Panc1 (cell line): Measurements from ENCODE around the gene PHLDA3. TPM values are rescaled to one million over a fixed set of nuclear protein-coding genes. Genes with fewer than 3 reads are reported as not detected.

Experiments used
- ATAC-seq: fragments of 200-7000 bp; cut with Tn5 transposase; 2 replicates; pipeline ENCODE4 v1.9.1; 2020; ENCODE audit warnings: mild to moderate bottlenecking, moderate library complexity
- BruUV-seq: library from RNA; stranded (reverse); fragments of 400-500 nt; replicated peaks from 2 replicates; lab custom pipeline; 2021; lab: Mats Ljungman, UMichigan
- CTCF ChIA-PET: fragments of 300-600 bp; sonication (Branson Sonifier 250); formaldehyde crosslinking; loops from one replicate; lab custom pipeline; 2022; ENCODE audit warnings: antibody characterized with exemption; lab: Charles Lee
- POLR2A ChIA-PET: fragments of 300-600 bp; sonication (Branson Sonifier 250); formaldehyde crosslinking; loops from one replicate; lab custom pipeline; 2022; ENCODE audit warnings: antibody characterized with exemption; lab: Charles Lee
- DNase-seq: peaks from one replicate; pipeline ENCODE4 v3.0.0-alpha.2; 2010; ENCODE audit warnings: low read depth, low spot score
- H3K27ac ChIP-seq: 2 replicates; pipeline ENCODE4 v1.5.1; 2011; ENCODE audit warnings: mild to moderate bottlenecking, low read length, inconsistent platforms
- H3K27me3 ChIP-seq: fragments of 200-500 bp; sonication (Bioruptor generic); 2 replicates; pipeline ENCODE4 v1.6.0; 2014; ENCODE audit warnings: low read length, inconsistent platforms; ENCODE audit not compliant: control insufficient read depth, insufficient read depth
- H3K36me3 ChIP-seq: fragments of 200-500 bp; sonication (Bioruptor generic); 2 replicates; pipeline ENCODE4 v1.5.1; 2014; ENCODE audit warnings: inconsistent platforms, mild to moderate bottlenecking, low read length, moderate library complexity; ENCODE audit not compliant: control insufficient read depth, insufficient read depth
- H3K4me1 ChIP-seq: 2 replicates; pipeline ENCODE4 v1.5.1; 2011; ENCODE audit warnings: inconsistent platforms, mild to moderate bottlenecking, low read length, moderate library complexity; ENCODE audit not compliant: control insufficient read depth, insufficient read depth
- H3K4me3 ChIP-seq, 2 experiments: 2 replicates each; pipeline ENCODE4 v1.5.1; 2011 to 2012; ENCODE audit warnings: low read depth in 2 of 2, low read length in 2 of 2, mild to moderate bottlenecking in 2 of 2, inconsistent platforms in 1 of 2, moderate library complexity in 1 of 2
- H3K9me3 ChIP-seq: fragments of 200-500 bp; sonication (Bioruptor generic); 2 replicates; pipeline ENCODE4 v1.5.1; 2014; ENCODE audit warnings: low read depth, mild to moderate bottlenecking, inconsistent platforms, low read length, moderate library complexity; ENCODE audit not compliant: control insufficient read depth, insufficient read depth
- POLR2AphosphoS5 ChIP-seq: IDR thresholded peaks from 2 replicates; pipeline ENCODE4 v1.6.1; 2012; ENCODE audit warnings: mild to moderate bottlenecking, low read depth, low read length, moderate library complexity
- REST ChIP-seq, 2 experiments: IDR thresholded peaks; 2 replicates each; pipeline ENCODE4 v1.6.1; 2011 to 2012; ENCODE audit warnings: low read depth in 2 of 2, control low read depth in 1 of 2, low read length in 1 of 2, mild to moderate bottlenecking in 1 of 2, moderate library complexity in 1 of 2; ENCODE audit not compliant: insufficient read depth in 1 of 2
- SIN3A ChIP-seq: IDR thresholded peaks from 2 replicates; pipeline ENCODE4 v1.6.1; 2012; ENCODE audit warnings: low read depth, mild to moderate bottlenecking, low read length, moderate library complexity, borderline replicate concordance; ENCODE audit not compliant: insufficient read depth
- TCF7L2 ChIP-seq: IDR thresholded peaks from 2 replicates; pipeline ENCODE4 v1.6.1; 2011; ENCODE audit warnings: mild to moderate bottlenecking, low read depth, low read length, inconsistent platforms
- in situ Hi-C: cut with HindIII; loops from 2 replicates; pipeline ENCODE4 v1.10.0; 2016; ENCODE audit warnings: low sequenced_read_pairs, low pct_unique_long_range_greater_than_20kb
- intact Hi-C: fragments of 100-400 bp; cut with micrococcal nuclease; formaldehyde crosslinking; loops from one replicate; pipeline ENCODE4 v1.10.0; 2022; ENCODE audit not compliant: unreplicated experiment
- total RNA-seq: library from RNA; stranded (reverse); gene quantifications from one replicate; pipeline ENCODE4 v1.2.1, GENCODE V29; 2021; ENCODE audit not compliant: unreplicated experiment
- TF ChIP-seq, protein P1 (sequence below): fragments of 450-650 bp; IDR thresholded peaks from 2 replicates; pipeline ENCODE4 v1.5.1; 2017; ENCODE audit warnings: mild to moderate bottlenecking

Gene PHLDA3
- total RNA-seq, 1 experiment from 2014 or later, result 12.3 TPM

- Histone ChIP-seq H3K27ac (peak within 1 kb of the TSS; percentile 89), H3K4me1 (peaks cover 42% of the 10 kb centered on the region), H3K4me3 (peak within 1 kb of the TSS; percentile 67 to 76), H3K9me3 (no peaks in the 10 kb centered on the region), H3K36me3 (no peaks in the 10 kb centered on the region), H3K27me3 (no peaks in the 10 kb centered on the region)
- ChIA-PET CTCF (interaction anchor here (0.7 kb wide), 1 partner anchor 14 kb away, joined by 7 read pairs; no protein-coding TSS in a partner anchor), POLR2A (no interaction called here)
- TF ChIP-seq REST (IDR thresholded peaks at IDR 0.05; ENCODE audit: insufficient read depth in 1 of 2, low read depth in 2 of 2, low read length in 1 of 2) (no peak), POLR2AphosphoS5 (peak; percentile 63), SIN3A (peak; percentile 88; the same call in 1 of the 2 replicates)
- DNase-seq (no peak), ATAC-seq (peak; percentile 91)
- no TSS peak for BruUV-seq
- intact Hi-C loops (no loop called here), in situ Hi-C loops (no loop called here)
Measured at GRCh38 chr1:201506557-201507359, 37.8 kb upstream of the PHLDA3 start, which contains the start of gene CSRP1. TSS of gene CSRP1 (minus strand) at chr1:201507123. CDS start at chr1:201496303, 10,820 bp downstream.

GRCh38 chr1:201506092-201506491 is 37.1 kb upstream of the PHLDA3 start:
- no peaks in the 10 kb centered on the region for H3K36me3 ChIP-seq
- ChIA-PET CTCF (no interaction called here), POLR2A (no interaction called here)
- H3K27ac ChIP-seq, result peak overlapping the region; percentile 89
- in situ Hi-C loops, result no loop called here
- BruUV-seq, result TSS peak; percentile 66
- TF ChIP-seq, protein P1, sequence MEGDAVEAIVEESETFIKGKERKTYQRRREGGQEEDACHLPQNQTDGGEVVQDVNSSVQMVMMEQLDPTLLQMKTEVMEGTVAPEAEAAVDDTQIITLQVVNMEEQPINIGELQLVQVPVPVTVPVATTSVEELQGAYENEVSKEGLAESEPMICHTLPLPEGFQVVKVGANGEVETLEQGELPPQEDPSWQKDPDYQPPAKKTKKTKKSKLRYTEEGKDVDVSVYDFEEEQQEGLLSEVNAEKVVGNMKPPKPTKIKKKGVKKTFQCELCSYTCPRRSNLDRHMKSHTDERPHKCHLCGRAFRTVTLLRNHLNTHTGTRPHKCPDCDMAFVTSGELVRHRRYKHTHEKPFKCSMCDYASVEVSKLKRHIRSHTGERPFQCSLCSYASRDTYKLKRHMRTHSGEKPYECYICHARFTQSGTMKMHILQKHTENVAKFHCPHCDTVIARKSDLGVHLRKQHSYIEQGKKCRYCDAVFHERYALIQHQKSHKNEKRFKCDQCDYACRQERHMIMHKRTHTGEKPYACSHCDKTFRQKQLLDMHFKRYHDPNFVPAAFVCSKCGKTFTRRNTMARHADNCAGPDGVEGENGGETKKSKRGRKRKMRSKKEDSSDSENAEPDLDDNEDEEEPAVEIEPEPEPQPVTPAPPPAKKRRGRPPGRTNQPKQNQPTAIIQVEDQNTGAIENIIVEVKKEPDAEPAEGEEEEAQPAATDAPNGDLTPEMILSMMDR, result no peak
- TF ChIP-seq POLR2AphosphoS5 (no peak), SIN3A (no peak), REST (IDR thresholded peaks at IDR 0.05; ENCODE audit: insufficient read depth in 1 of 2, low read depth in 2 of 2, low read length in 1 of 2) (no peak), TCF7L2 (no peak)
- no peaks in the 10 kb centered on the region for H3K27me3 ChIP-seq
- intact Hi-C loops, result no loop called here
- H3K9me3 ChIP-seq, result no peaks in the 10 kb centered on the region
- peak overlapping the region; percentile 67 to 76 for H3K4me3 ChIP-seq
- H3K4me1 ChIP-seq, result peaks cover 46% of the 10 kb centered on the region
- no peak for ATAC-seq
- DNase-seq, result no peak
